MM.1S (cell line): ENCODE measurements around the gene AMOTL1.

ENCODE experiments used
- DNase-seq: peaks from one replicate; pipeline ENCODE4 v3.0.0-alpha.2; 2015
- H2AFZ ChIP-seq: fragments of 300-600 bp; sonication (generic); 2 replicates; pipeline ENCODE4 v1.6.0; 2016; ENCODE audit warnings: antibody characterized with exemption, low read length
- H3F3A ChIP-seq: fragments of 300-600 bp; sonication (generic); 2 replicates; pipeline ENCODE4 v1.6.1; 2016; ENCODE audit warnings: mild to moderate bottlenecking, antibody characterized with exemption, low read length, moderate library complexity, mixed read lengths; ENCODE audit not compliant: insufficient read depth
- H3K27ac ChIP-seq: fragments of 300-600 bp; sonication (generic); 2 replicates; pipeline ENCODE4 v1.5.1; 2016; ENCODE audit warnings: mild to moderate bottlenecking, low read length
- H3K27me3 ChIP-seq: fragments of 300-600 bp; sonication (generic); replicated peaks from 2 replicates; pipeline ENCODE4 v1.6.0; 2016; ENCODE audit warnings: low read length; ENCODE audit not compliant: insufficient read depth
- H3K36me3 ChIP-seq: fragments of 300-600 bp; sonication (generic); replicated peaks from 2 replicates; pipeline ENCODE4 v1.6.1; 2016; ENCODE audit warnings: mild to moderate bottlenecking, low read length, mixed read lengths; ENCODE audit not compliant: insufficient read depth
- H3K4me1 ChIP-seq: fragments of 300-600 bp; sonication (generic); 2 replicates; pipeline ENCODE4 v1.6.1; 2016; ENCODE audit warnings: low read length, mixed read lengths
- H3K4me2 ChIP-seq: fragments of 300-600 bp; sonication (generic); 2 replicates; pipeline ENCODE4 v1.6.0; 2016; ENCODE audit warnings: low read depth, low read length
- H3K4me3 ChIP-seq: fragments of 300-600 bp; sonication (generic); 2 replicates; pipeline ENCODE4 v1.5.1; 2016; ENCODE audit warnings: low read length, mixed read lengths
- H3K79me2 ChIP-seq: fragments of 300-600 bp; sonication (generic); 2 replicates; pipeline ENCODE4 v1.6.1; 2016; ENCODE audit warnings: mixed run types, low read length, mixed read lengths
- H3K9ac ChIP-seq: fragments of 300-600 bp; sonication (generic); 2 replicates; pipeline ENCODE4 v1.6.1; 2016; ENCODE audit warnings: low read length, mixed read lengths
- H3K9me2 ChIP-seq: fragments of 300-600 bp; sonication (generic); replicated peaks from 2 replicates; pipeline ENCODE4 v1.6.1; 2016; ENCODE audit warnings: mild to moderate bottlenecking, low read length, mixed read lengths; ENCODE audit not compliant: insufficient read depth
- H3K9me3 ChIP-seq: fragments of 300-600 bp; sonication (generic); replicated peaks from 2 replicates; pipeline ENCODE4 v1.6.1; 2016; ENCODE audit warnings: mild to moderate bottlenecking, low read length, mixed read lengths; ENCODE audit not compliant: insufficient read depth
- H4K20me1 ChIP-seq: fragments of 300-600 bp; sonication (generic); 2 replicates; pipeline ENCODE4 v1.6.1; 2016; ENCODE audit warnings: mild to moderate bottlenecking, low read length, moderate library complexity, mixed read lengths; ENCODE audit not compliant: insufficient read depth
- EZH2 ChIP-seq: fragments of 300-600 bp; sonication (generic); optimal IDR thresholded peaks from 2 replicates; pipeline ENCODE3; 2017; ENCODE audit warnings: low read depth, mild to moderate bottlenecking, antibody characterized with exemption, low read length, mixed read lengths
- EZH2phosphoT487 ChIP-seq: fragments of 300-600 bp; sonication (generic); IDR thresholded peaks from 2 replicates; pipeline ENCODE4 v1.6.1; 2018; ENCODE audit warnings: antibody characterized with exemption, low read length
- TF ChIP-seq, protein P1 (sequence below): fragments of 300-600 bp; sonication (generic); IDR thresholded peaks from 2 replicates; pipeline ENCODE4 v1.5.1; 2016; ENCODE audit warnings: antibody characterized with exemption, low read length, mixed read lengths

The AMOTL1 gene

DNA sequence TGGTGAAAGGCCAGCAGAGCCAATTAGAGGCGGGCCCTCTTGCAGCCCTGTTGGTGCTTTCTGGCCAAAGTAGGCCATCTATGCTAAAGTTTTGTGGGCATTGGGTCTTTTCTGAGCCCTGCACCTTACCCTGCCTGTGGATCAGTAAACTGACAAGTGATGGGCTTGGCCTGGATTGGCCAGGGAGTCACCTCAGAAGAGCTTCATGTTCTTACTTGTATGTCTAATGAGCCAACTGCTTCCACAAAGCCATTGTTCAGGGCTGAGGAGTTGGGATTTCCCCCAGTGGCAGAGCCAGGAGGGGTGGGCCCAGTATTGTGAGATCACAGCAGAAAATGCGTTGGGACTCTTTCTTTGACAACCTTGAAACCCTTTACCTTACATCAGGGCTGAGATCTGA, 114.8 kb downstream of the AMOTL1 start:
- H3K4me3 ChIP-seq = no peak overlapping the region
- no peaks in the 10 kb centered on the region for H3K27me3 ChIP-seq
- no peaks in the 10 kb centered on the region for H4K20me1 ChIP-seq
- no peak overlapping the region for H3K4me2 ChIP-seq
- no peaks in the 10 kb centered on the region for H3K9me3 ChIP-seq
- DNase-seq = no peak
- no peak overlapping the region for H2AFZ ChIP-seq
- TF ChIP-seq, protein P1, sequence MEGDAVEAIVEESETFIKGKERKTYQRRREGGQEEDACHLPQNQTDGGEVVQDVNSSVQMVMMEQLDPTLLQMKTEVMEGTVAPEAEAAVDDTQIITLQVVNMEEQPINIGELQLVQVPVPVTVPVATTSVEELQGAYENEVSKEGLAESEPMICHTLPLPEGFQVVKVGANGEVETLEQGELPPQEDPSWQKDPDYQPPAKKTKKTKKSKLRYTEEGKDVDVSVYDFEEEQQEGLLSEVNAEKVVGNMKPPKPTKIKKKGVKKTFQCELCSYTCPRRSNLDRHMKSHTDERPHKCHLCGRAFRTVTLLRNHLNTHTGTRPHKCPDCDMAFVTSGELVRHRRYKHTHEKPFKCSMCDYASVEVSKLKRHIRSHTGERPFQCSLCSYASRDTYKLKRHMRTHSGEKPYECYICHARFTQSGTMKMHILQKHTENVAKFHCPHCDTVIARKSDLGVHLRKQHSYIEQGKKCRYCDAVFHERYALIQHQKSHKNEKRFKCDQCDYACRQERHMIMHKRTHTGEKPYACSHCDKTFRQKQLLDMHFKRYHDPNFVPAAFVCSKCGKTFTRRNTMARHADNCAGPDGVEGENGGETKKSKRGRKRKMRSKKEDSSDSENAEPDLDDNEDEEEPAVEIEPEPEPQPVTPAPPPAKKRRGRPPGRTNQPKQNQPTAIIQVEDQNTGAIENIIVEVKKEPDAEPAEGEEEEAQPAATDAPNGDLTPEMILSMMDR = no peak
- TF ChIP-seq EZH2phosphoT487 (no peak), EZH2 (no peak)
- H3F3A ChIP-seq = no peaks in the 10 kb centered on the region
- no peaks in the 10 kb centered on the region for H3K79me2 ChIP-seq
- no peaks in the 10 kb centered on the region for H3K36me3 ChIP-seq
- H3K9me2 ChIP-seq = no peaks in the 10 kb centered on the region
- no peaks in the 10 kb centered on the region for H3K4me1 ChIP-seq
- no peak overlapping the region for H3K27ac ChIP-seq
- no peak overlapping the region for H3K9ac ChIP-seq

DNA sequence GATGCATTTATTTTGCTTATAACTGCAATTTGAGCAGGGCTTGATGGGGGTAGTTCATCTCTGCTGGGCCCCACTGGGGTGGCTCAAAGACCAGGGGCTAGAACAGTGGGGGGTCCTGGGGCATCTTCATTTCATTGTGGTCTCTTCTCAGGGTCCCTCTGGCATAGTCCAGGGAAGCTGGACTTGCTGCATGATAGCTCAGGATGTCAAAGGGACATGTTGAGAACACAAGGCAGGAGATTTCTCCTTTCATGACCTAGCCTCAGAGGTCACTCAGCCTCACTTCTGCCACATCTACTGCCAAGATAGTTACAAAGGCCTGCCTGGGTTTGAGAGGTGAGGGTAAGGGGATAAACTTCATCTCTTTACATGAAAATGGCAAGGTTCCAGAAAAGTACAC, 115.7 kb downstream of the AMOTL1 start:
- H4K20me1 ChIP-seq = no peaks in the 10 kb centered on the region
- no peaks in the 10 kb centered on the region for H3K27me3 ChIP-seq
- H3K9me2 ChIP-seq = no peaks in the 10 kb centered on the region
- H3K36me3 ChIP-seq = no peaks in the 10 kb centered on the region
- no peak overlapping the region for H3K4me2 ChIP-seq
- H3K27ac ChIP-seq = no peak overlapping the region
- no peaks in the 10 kb centered on the region for H3F3A ChIP-seq
- no peaks in the 10 kb centered on the region for H3K79me2 ChIP-seq
- no peaks in the 10 kb centered on the region for H3K4me1 ChIP-seq
- no peaks in the 10 kb centered on the region for H3K9me3 ChIP-seq
- TF ChIP-seq, protein P1 = no peak
- TF ChIP-seq EZH2phosphoT487 (no peak), EZH2 (no peak)
- H3K4me3 ChIP-seq = no peak overlapping the region
- DNase-seq = no peak
- H3K9ac ChIP-seq = no peak overlapping the region
- H2AFZ ChIP-seq = no peak overlapping the region

DNA sequence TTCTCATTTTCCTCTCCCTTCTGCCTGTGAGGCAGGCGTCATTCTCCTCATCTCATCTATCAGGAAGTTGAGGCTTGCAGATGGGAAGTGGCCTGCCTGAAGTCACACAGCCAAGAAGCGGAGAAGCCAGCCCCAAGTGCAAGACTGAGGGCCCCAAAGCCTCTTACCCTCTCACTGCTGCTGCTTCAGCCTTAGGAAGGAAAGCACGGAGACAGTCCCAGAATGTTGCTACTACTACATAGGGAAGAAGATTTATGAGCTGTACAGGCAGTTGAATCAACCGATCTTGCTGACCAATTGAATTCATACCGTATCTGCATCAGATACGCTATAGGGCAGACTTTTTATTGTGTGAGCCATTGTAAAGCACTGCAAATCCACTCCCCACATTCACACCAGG, 116.2 kb downstream of the AMOTL1 start:
- Histone ChIP-seq H3K9me3 (no peaks in the 10 kb centered on the region), H3K4me3 (no peak overlapping the region), H4K20me1 (no peaks in the 10 kb centered on the region), H2AFZ (no peak overlapping the region), H3K27ac (no peak overlapping the region), H3K9ac (no peak overlapping the region), H3K4me1 (no peaks in the 10 kb centered on the region), H3F3A (no peaks in the 10 kb centered on the region), H3K4me2 (no peak overlapping the region), H3K36me3 (no peaks in the 10 kb centered on the region), H3K27me3 (no peaks in the 10 kb centered on the region), H3K9me2 (no peaks in the 10 kb centered on the region), H3K79me2 (no peaks in the 10 kb centered on the region)
- no peak for TF ChIP-seq EZH2phosphoT487
- TF ChIP-seq, protein P1 = no peak
- TF ChIP-seq EZH2 = no peak
- DNase-seq = no peak

DNA sequence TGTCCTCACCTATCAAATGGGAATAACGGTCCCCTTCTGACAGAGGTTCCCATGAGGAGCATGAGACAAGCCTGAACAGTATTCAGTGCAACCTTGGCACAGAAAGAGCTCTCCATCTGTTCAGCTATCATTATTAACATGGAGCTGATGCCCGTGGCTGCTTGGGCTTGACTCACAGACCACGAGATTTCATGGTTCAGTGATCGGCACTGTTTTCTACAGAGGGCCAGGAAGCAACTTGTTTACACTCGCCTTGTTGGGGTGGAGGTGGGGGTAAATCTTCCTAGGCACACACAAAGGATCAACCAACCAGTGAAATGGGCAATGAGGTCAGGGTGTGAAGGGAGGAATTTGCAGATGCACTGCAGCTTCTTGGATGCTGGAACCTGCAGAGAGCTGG, 117.0 kb downstream of the AMOTL1 start:
- no peak overlapping the region for H3K4me3 ChIP-seq
- H2AFZ ChIP-seq = no peak overlapping the region
- no peaks in the 10 kb centered on the region for H3K9me2 ChIP-seq
- H4K20me1 ChIP-seq = no peaks in the 10 kb centered on the region
- no peaks in the 10 kb centered on the region for H3K79me2 ChIP-seq
- no peak for TF ChIP-seq EZH2phosphoT487
- no peak for TF ChIP-seq EZH2
- TF ChIP-seq, protein P1 = no peak
- H3K36me3 ChIP-seq = no peaks in the 10 kb centered on the region
- no peak overlapping the region for H3K9ac ChIP-seq
- H3K4me1 ChIP-seq = no peaks in the 10 kb centered on the region
- H3F3A ChIP-seq = no peaks in the 10 kb centered on the region
- no peak for DNase-seq
- no peak overlapping the region for H3K27ac ChIP-seq
- H3K27me3 ChIP-seq = no peaks in the 10 kb centered on the region
- H3K4me2 ChIP-seq = no peak overlapping the region
- no peaks in the 10 kb centered on the region for H3K9me3 ChIP-seq
